Loucy (cell line): ENCODE data around the gene IFT81.

Experiments used
- H2AFZ ChIP-seq: fragments of 200-600 bp; sonication (generic); 2 replicates; pipeline ENCODE4 v1.6.0; 2016; ENCODE audit warnings: antibody characterized with exemption, mild to moderate bottlenecking, low read length, moderate library complexity
- H3F3A ChIP-seq: fragments of 200-600 bp; 2 replicates; pipeline ENCODE4 v1.6.0; 2016; ENCODE audit warnings: antibody characterized with exemption, low read depth, mild to moderate bottlenecking
- H3K27me3 ChIP-seq: fragments of 200-600 bp; sonication (generic); 2 replicates; pipeline ENCODE4 v1.6.1; 2014; ENCODE audit warnings: low read length, mild to moderate bottlenecking; ENCODE audit not compliant: insufficient read depth, poor library complexity, severe bottlenecking
- H3K36me3 ChIP-seq: fragments of 200-600 bp; sonication (generic); 2 replicates; pipeline ENCODE4 v1.6.1; 2016; ENCODE audit warnings: low read length; ENCODE audit not compliant: insufficient read depth
- H3K4me1 ChIP-seq: fragments of 200-600 bp; sonication (generic); 2 replicates; pipeline ENCODE4 v1.5.1; 2014; ENCODE audit warnings: low read length, mild to moderate bottlenecking; ENCODE audit not compliant: insufficient read depth, poor library complexity, severe bottlenecking
- H3K4me2 ChIP-seq: fragments of 200-600 bp; sonication (generic); 2 replicates; pipeline ENCODE4 v1.6.0; 2014; ENCODE audit warnings: antibody characterized with exemption, low read length, low read depth, mild to moderate bottlenecking; ENCODE audit not compliant: poor library complexity, severe bottlenecking
- H3K4me3 ChIP-seq: fragments of 200-600 bp; sonication (generic); 2 replicates; pipeline ENCODE4 v1.5.1; 2014; ENCODE audit warnings: low read length, mild to moderate bottlenecking, mixed read lengths; ENCODE audit not compliant: poor library complexity, severe bottlenecking
- H3K79me2 ChIP-seq: fragments of 200-600 bp; sonication (generic); 2 replicates; pipeline ENCODE4 v1.6.1; 2014; ENCODE audit warnings: low read length; ENCODE audit not compliant: insufficient read depth
- H3K9ac ChIP-seq: fragments of 200-600 bp; sonication (generic); 2 replicates; pipeline ENCODE4 v1.6.0; 2014; ENCODE audit warnings: mild to moderate bottlenecking, low read depth, low read length, moderate library complexity; ENCODE audit not compliant: poor library complexity, severe bottlenecking
- H3K9me2 ChIP-seq: fragments of 200-600 bp; sonication (generic); replicated peaks from 2 replicates; pipeline ENCODE4 v1.6.1; 2016; ENCODE audit warnings: low read depth, low read length, mixed read lengths
- H3K9me3 ChIP-seq: fragments of 200-600 bp; sonication (generic); 2 replicates; pipeline ENCODE4 v1.6.1; 2014; ENCODE audit warnings: mild to moderate bottlenecking, antibody characterized with exemption, low read length, low read depth; ENCODE audit not compliant: insufficient read depth
- H4K20me1 ChIP-seq: fragments of 200-600 bp; sonication (generic); 2 replicates; pipeline ENCODE4 v1.6.0; 2014; ENCODE audit warnings: antibody characterized with exemption, low read length, mild to moderate bottlenecking; ENCODE audit not compliant: insufficient read depth, poor library complexity, severe bottlenecking
- EZH2phosphoT487 ChIP-seq: fragments of 200-600 bp; IDR thresholded peaks from 2 replicates; pipeline ENCODE4 v1.6.1; 2018; ENCODE audit warnings: antibody characterized with exemption, mild to moderate bottlenecking, moderate library complexity, borderline replicate concordance
- TF ChIP-seq, protein P1 (sequence below): fragments of 200-600 bp; sonication (generic); conservative IDR thresholded peaks from 2 replicates; pipeline ENCODE4 v1.5.1; 2014; ENCODE audit warnings: mild to moderate bottlenecking, antibody characterized with exemption, low read length

The IFT81 gene

GRCh38 chr12:110266381-110266960, 142.3 kb downstream of the IFT81 start:
- no peaks in the 10 kb centered on the region for H4K20me1 ChIP-seq
- no peak overlapping the region for H3K4me3 ChIP-seq
- no peaks in the 10 kb centered on the region for H3K4me1 ChIP-seq
- H3K27me3 ChIP-seq, result no peaks in the 10 kb centered on the region
- no peak overlapping the region for H3K9ac ChIP-seq
- TF ChIP-seq EZH2phosphoT487, result no peak
- TF ChIP-seq, protein P1, sequence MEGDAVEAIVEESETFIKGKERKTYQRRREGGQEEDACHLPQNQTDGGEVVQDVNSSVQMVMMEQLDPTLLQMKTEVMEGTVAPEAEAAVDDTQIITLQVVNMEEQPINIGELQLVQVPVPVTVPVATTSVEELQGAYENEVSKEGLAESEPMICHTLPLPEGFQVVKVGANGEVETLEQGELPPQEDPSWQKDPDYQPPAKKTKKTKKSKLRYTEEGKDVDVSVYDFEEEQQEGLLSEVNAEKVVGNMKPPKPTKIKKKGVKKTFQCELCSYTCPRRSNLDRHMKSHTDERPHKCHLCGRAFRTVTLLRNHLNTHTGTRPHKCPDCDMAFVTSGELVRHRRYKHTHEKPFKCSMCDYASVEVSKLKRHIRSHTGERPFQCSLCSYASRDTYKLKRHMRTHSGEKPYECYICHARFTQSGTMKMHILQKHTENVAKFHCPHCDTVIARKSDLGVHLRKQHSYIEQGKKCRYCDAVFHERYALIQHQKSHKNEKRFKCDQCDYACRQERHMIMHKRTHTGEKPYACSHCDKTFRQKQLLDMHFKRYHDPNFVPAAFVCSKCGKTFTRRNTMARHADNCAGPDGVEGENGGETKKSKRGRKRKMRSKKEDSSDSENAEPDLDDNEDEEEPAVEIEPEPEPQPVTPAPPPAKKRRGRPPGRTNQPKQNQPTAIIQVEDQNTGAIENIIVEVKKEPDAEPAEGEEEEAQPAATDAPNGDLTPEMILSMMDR, result no peak
- no peak overlapping the region for H2AFZ ChIP-seq
- no peaks in the 10 kb centered on the region for H3K79me2 ChIP-seq
- no peaks in the 10 kb centered on the region for H3K9me3 ChIP-seq
- H3K9me2 ChIP-seq, result no peaks in the 10 kb centered on the region
- H3K4me2 ChIP-seq, result no peak overlapping the region
- H3K36me3 ChIP-seq, result no peaks in the 10 kb centered on the region
- H3F3A ChIP-seq, result no peaks in the 10 kb centered on the region

GRCh38 chr12:110266980-110267620, 142.9 kb downstream of the IFT81 start:
- H3K9me2 ChIP-seq, result no peaks in the 10 kb centered on the region
- no peak overlapping the region for H3K9ac ChIP-seq
- no peaks in the 10 kb centered on the region for H3K4me1 ChIP-seq
- H3K79me2 ChIP-seq, result no peaks in the 10 kb centered on the region
- H3F3A ChIP-seq, result no peaks in the 10 kb centered on the region
- no peaks in the 10 kb centered on the region for H3K9me3 ChIP-seq
- H3K27me3 ChIP-seq, result no peaks in the 10 kb centered on the region
- no peaks in the 10 kb centered on the region for H3K36me3 ChIP-seq
- no peak overlapping the region for H2AFZ ChIP-seq
- TF ChIP-seq, protein P1, result no peak
- no peak for TF ChIP-seq EZH2phosphoT487
- H4K20me1 ChIP-seq, result no peaks in the 10 kb centered on the region
- H3K4me3 ChIP-seq, result no peak overlapping the region
- no peak overlapping the region for H3K4me2 ChIP-seq
